ENCODE data around the gene SNHG17. TPM values are rescaled to one million over a fixed set of nuclear protein-coding genes. Genes with fewer than 3 reads are reported as not detected.
"Not testable (repeated sequence)": the region's sequence is repeated elsewhere in the genome, so short reads cannot be mapped to it uniquely, and the experiment has no call there.

SNHG17 gene
- total RNA-seq, 1 experiment from 2014 or later = 27.3 TPM

- H2AFZ ChIP-seq (ENCODE audit: low read length) = no peak overlapping the region
- H3K27ac ChIP-seq (ENCODE audit: low read length) = no peak overlapping the region
- H3K9ac ChIP-seq (ENCODE audit: low read length) = no peak overlapping the region
- no peaks in the 10 kb centered on the region for H3K4me1 ChIP-seq (ENCODE audit: low read length)
- DNase-seq = no peak
- H3K27me3 ChIP-seq (ENCODE audit: low read length) = no peaks in the 10 kb centered on the region
- H3K9me3 ChIP-seq (ENCODE audit: low read length) = no peaks in the 10 kb centered on the region
- no peaks in the 10 kb centered on the region for H4K20me1 ChIP-seq (ENCODE audit: insufficient read depth, low read depth, low read length)
- H3K79me2 ChIP-seq (ENCODE audit: low read length) = no peaks in the 10 kb centered on the region
- H3K4me3 ChIP-seq (ENCODE audit: low read length) = no peak overlapping the region
- no peaks in the 10 kb centered on the region for H3K9me2 ChIP-seq (replicated peaks; ENCODE audit: insufficient read depth, low read length)
- no peak overlapping the region for H3K4me2 ChIP-seq (ENCODE audit: low read depth, low read length, poor library complexity, severe bottlenecking)
- H3K36me3 ChIP-seq (ENCODE audit: insufficient read depth, low read length) = peaks cover 11% of the 10 kb centered on the region; the same call in 1 of the 2 replicates
Observed at GRCh38 chr20:38406476-38406875, 28.7 kb downstream of the SNHG17 start.

- Histone ChIP-seq H3K27me3 (ENCODE audit: low read length) (no peaks in the 10 kb centered on the region), H2AFZ (ENCODE audit: low read length) (no peak overlapping the region), H4K20me1 (ENCODE audit: insufficient read depth, low read depth, low read length) (no peaks in the 10 kb centered on the region), H3K27ac (ENCODE audit: low read length) (no peak overlapping the region), H3K9ac (ENCODE audit: low read length) (no peak overlapping the region), H3K4me2 (ENCODE audit: low read depth, low read length, poor library complexity, severe bottlenecking) (no peak overlapping the region), H3K9me2 (replicated peaks; ENCODE audit: insufficient read depth, low read length) (no peaks in the 10 kb centered on the region), H3K4me1 (ENCODE audit: low read length) (no peaks in the 10 kb centered on the region), H3K36me3 (ENCODE audit: insufficient read depth, low read length) (peaks cover 8% of the 10 kb centered on the region; the same call in 1 of the 2 replicates), H3K79me2 (ENCODE audit: low read length) (no peaks in the 10 kb centered on the region), H3K4me3 (ENCODE audit: low read length) (no peak overlapping the region), H3K9me3 (ENCODE audit: low read length) (no peaks in the 10 kb centered on the region)
- DNase-seq = no peak
Observed at GRCh38 chr20:38405132-38405531, 30.0 kb downstream of the SNHG17 start.

GRCh38 chr20:38404016-38404415 lies 31.1 kb downstream of the SNHG17 start:
- 0 out of 2 replicates have a peak, but pooled peaks cover 3% of the 10 kb centered on the region for H3K36me3 ChIP-seq (ENCODE audit: insufficient read depth, low read length)
- no peaks in the 10 kb centered on the region for H3K9me3 ChIP-seq (ENCODE audit: low read length)
- no peaks in the 10 kb centered on the region for H3K4me1 ChIP-seq (ENCODE audit: low read length)
- H3K4me2 ChIP-seq (ENCODE audit: low read depth, low read length, poor library complexity, severe bottlenecking) = no peak overlapping the region
- no peaks in the 10 kb centered on the region for H3K27me3 ChIP-seq (ENCODE audit: low read length)
- DNase-seq = no peak
- no peak overlapping the region for H2AFZ ChIP-seq (ENCODE audit: low read length)
- H3K9me2 ChIP-seq (replicated peaks; ENCODE audit: insufficient read depth, low read length) = no peaks in the 10 kb centered on the region
- H4K20me1 ChIP-seq (ENCODE audit: insufficient read depth, low read depth, low read length) = no peaks in the 10 kb centered on the region
- no peaks in the 10 kb centered on the region for H3K79me2 ChIP-seq (ENCODE audit: low read length)
- no peak overlapping the region for H3K9ac ChIP-seq (ENCODE audit: low read length)
- no peak overlapping the region for H3K4me3 ChIP-seq (ENCODE audit: low read length)
- no peak overlapping the region for H3K27ac ChIP-seq (ENCODE audit: low read length)

- DNase-seq = no peak
- no peaks in the 10 kb centered on the region for H3K9me2 ChIP-seq (replicated peaks; ENCODE audit: insufficient read depth, low read length)
- no peak overlapping the region for H3K27ac ChIP-seq (ENCODE audit: low read length)
- no peak overlapping the region for H2AFZ ChIP-seq (ENCODE audit: low read length)
- H3K9ac ChIP-seq (ENCODE audit: low read length) = no peak overlapping the region
- no peaks in the 10 kb centered on the region for H3K79me2 ChIP-seq (ENCODE audit: low read length)
- H3K4me1 ChIP-seq (ENCODE audit: low read length) = no peaks in the 10 kb centered on the region
- no peak overlapping the region for H3K4me3 ChIP-seq (ENCODE audit: low read length)
- no peaks in the 10 kb centered on the region for H4K20me1 ChIP-seq (ENCODE audit: insufficient read depth, low read depth, low read length)
- no peaks in the 10 kb centered on the region for H3K27me3 ChIP-seq (ENCODE audit: low read length)
- no peak overlapping the region for H3K4me2 ChIP-seq (ENCODE audit: low read depth, low read length, poor library complexity, severe bottlenecking)
- no peaks in the 10 kb centered on the region for H3K9me3 ChIP-seq (ENCODE audit: low read length)
- H3K36me3 ChIP-seq (ENCODE audit: insufficient read depth, low read length) = no peaks in the 10 kb centered on the region
Observed at GRCh38 chr20:38402816-38403215, 32.3 kb downstream of the SNHG17 start.

GRCh38 chr20:38402089-38402488 lies 33.0 kb downstream of the SNHG17 start:
- H3K9me2 ChIP-seq (replicated peaks; ENCODE audit: insufficient read depth, low read length) = no peaks in the 10 kb centered on the region
- DNase-seq = no peak
- H3K79me2 ChIP-seq (ENCODE audit: low read length) = no peaks in the 10 kb centered on the region
- H2AFZ ChIP-seq (ENCODE audit: low read length) = no peak overlapping the region
- no peaks in the 10 kb centered on the region for H3K9me3 ChIP-seq (ENCODE audit: low read length)
- peaks cover 4% of the 10 kb centered on the region for H3K4me1 ChIP-seq (ENCODE audit: low read length)
- no peaks in the 10 kb centered on the region for H3K27me3 ChIP-seq (ENCODE audit: low read length)
- H3K27ac ChIP-seq (ENCODE audit: low read length) = no peak overlapping the region
- H4K20me1 ChIP-seq (ENCODE audit: insufficient read depth, low read depth, low read length) = no peaks in the 10 kb centered on the region
- no peak overlapping the region for H3K4me3 ChIP-seq (ENCODE audit: low read length)
- no peaks in the 10 kb centered on the region for H3K36me3 ChIP-seq (ENCODE audit: insufficient read depth, low read length)
- H3K4me2 ChIP-seq (ENCODE audit: low read depth, low read length, poor library complexity, severe bottlenecking) = no peak overlapping the region
- H3K9ac ChIP-seq (ENCODE audit: low read length) = no peak overlapping the region

- H3K9ac ChIP-seq (ENCODE audit: low read length); H3K4me2 ChIP-seq (ENCODE audit: low read depth, low read length, poor library complexity, severe bottlenecking); H3K4me3 ChIP-seq (ENCODE audit: low read length); H3K79me2 ChIP-seq (ENCODE audit: low read length); H4K20me1 ChIP-seq (ENCODE audit: insufficient read depth, low read depth, low read length); H3K9me2 ChIP-seq (replicated peaks; ENCODE audit: insufficient read depth, low read length); H3K27ac ChIP-seq (ENCODE audit: low read length); H3K9me3 ChIP-seq (ENCODE audit: low read length); DNase-seq; H3K36me3 ChIP-seq (ENCODE audit: insufficient read depth, low read length); H3K27me3 ChIP-seq (ENCODE audit: low read length): not testable (repeated sequence)
- Histone ChIP-seq H3K4me1 (ENCODE audit: low read length) (peaks cover 19% of the 10 kb centered on the region), H2AFZ (ENCODE audit: low read length) (0 out of 2 replicates have a peak overlapping the region, but pooled peaks have one; percentile 55)
Observed at GRCh38 chr20:38395751-38396395, 39.3 kb downstream of the SNHG17 start.

- DNase-seq = no peak
- Histone ChIP-seq H3K79me2 (ENCODE audit: low read length) (no peaks in the 10 kb centered on the region), H2AFZ (ENCODE audit: low read length) (no peak overlapping the region), H3K4me2 (ENCODE audit: low read depth, low read length, poor library complexity, severe bottlenecking) (no peak overlapping the region), H3K27ac (ENCODE audit: low read length) (no peak overlapping the region), H3K9me2 (replicated peaks; ENCODE audit: insufficient read depth, low read length) (no peaks in the 10 kb centered on the region), H3K9ac (ENCODE audit: low read length) (no peak overlapping the region), H3K9me3 (ENCODE audit: low read length) (no peaks in the 10 kb centered on the region), H3K27me3 (ENCODE audit: low read length) (no peaks in the 10 kb centered on the region), H3K36me3 (ENCODE audit: insufficient read depth, low read length) (no peaks in the 10 kb centered on the region), H3K4me3 (ENCODE audit: low read length) (no peak overlapping the region), H4K20me1 (ENCODE audit: insufficient read depth, low read depth, low read length) (no peaks in the 10 kb centered on the region), H3K4me1 (ENCODE audit: low read length) (peaks cover 19% of the 10 kb centered on the region)
Observed at GRCh38 chr20:38395165-38395564, 40.0 kb downstream of the SNHG17 start.

GRCh38 chr20:38393259-38393658 lies 41.9 kb downstream of the SNHG17 start:
- Histone ChIP-seq H3K27ac (ENCODE audit: low read length) (no peak overlapping the region), H3K9me3 (ENCODE audit: low read length) (no peaks in the 10 kb centered on the region), H3K9me2 (replicated peaks; ENCODE audit: insufficient read depth, low read length) (no peaks in the 10 kb centered on the region)

More at GRCh38 chr20:38393259-38393658, 41.9 kb downstream of the SNHG17 start:
- Histone ChIP-seq H3K4me1 (ENCODE audit: low read length) (peaks cover 19% of the 10 kb centered on the region), H3K4me3 (ENCODE audit: low read length) (no peak overlapping the region), H4K20me1 (ENCODE audit: insufficient read depth, low read depth, low read length) (no peaks in the 10 kb centered on the region), H3K79me2 (ENCODE audit: low read length) (no peaks in the 10 kb centered on the region), H3K4me2 (ENCODE audit: low read depth, low read length, poor library complexity, severe bottlenecking) (no peak overlapping the region), H3K27me3 (ENCODE audit: low read length) (no peaks in the 10 kb centered on the region), H3K36me3 (ENCODE audit: insufficient read depth, low read length) (no peaks in the 10 kb centered on the region), H3K9ac (ENCODE audit: low read length) (no peak overlapping the region), H2AFZ (ENCODE audit: low read length) (no peak overlapping the region)
- no peak for DNase-seq

Data from Karpas-422 (cell line).